Measurements from ENCODE around the gene FAM185A.
"Not testable (repeated sequence)": the region's sequence is repeated elsewhere in the genome, so short reads cannot be mapped to it uniquely, and the experiment has no call there.

GRCh38 chr7:102778663-102779062 lies 29.9 kb downstream of the FAM185A start:
- TF ChIP-seq, protein P1, sequence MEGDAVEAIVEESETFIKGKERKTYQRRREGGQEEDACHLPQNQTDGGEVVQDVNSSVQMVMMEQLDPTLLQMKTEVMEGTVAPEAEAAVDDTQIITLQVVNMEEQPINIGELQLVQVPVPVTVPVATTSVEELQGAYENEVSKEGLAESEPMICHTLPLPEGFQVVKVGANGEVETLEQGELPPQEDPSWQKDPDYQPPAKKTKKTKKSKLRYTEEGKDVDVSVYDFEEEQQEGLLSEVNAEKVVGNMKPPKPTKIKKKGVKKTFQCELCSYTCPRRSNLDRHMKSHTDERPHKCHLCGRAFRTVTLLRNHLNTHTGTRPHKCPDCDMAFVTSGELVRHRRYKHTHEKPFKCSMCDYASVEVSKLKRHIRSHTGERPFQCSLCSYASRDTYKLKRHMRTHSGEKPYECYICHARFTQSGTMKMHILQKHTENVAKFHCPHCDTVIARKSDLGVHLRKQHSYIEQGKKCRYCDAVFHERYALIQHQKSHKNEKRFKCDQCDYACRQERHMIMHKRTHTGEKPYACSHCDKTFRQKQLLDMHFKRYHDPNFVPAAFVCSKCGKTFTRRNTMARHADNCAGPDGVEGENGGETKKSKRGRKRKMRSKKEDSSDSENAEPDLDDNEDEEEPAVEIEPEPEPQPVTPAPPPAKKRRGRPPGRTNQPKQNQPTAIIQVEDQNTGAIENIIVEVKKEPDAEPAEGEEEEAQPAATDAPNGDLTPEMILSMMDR (IDR thresholded peaks at IDR 0.05): not testable (repeated sequence)
- TF ChIP-seq EP300, POLR2A, POLR2AphosphoS5 (IDR thresholded peaks at IDR 0.05): not testable (repeated sequence)
